Activated CD4-positive, alpha-beta T cell treated with anti-CD3 and anti-CD28 coated beads, Interleukin-2, amount 50 U/mL, for 24 hours (primary cell): ENCODE measurements around the gene CRIM1.

ENCODE experiments used
- DNase-seq, 2 donors: peaks; one replicate each; pipeline ENCODE4 v3.0.0-alpha.2; 2020; ENCODE audit warnings: low read depth in 1 of 2, low spot score in 1 of 2

Gene CRIM1

DNA sequence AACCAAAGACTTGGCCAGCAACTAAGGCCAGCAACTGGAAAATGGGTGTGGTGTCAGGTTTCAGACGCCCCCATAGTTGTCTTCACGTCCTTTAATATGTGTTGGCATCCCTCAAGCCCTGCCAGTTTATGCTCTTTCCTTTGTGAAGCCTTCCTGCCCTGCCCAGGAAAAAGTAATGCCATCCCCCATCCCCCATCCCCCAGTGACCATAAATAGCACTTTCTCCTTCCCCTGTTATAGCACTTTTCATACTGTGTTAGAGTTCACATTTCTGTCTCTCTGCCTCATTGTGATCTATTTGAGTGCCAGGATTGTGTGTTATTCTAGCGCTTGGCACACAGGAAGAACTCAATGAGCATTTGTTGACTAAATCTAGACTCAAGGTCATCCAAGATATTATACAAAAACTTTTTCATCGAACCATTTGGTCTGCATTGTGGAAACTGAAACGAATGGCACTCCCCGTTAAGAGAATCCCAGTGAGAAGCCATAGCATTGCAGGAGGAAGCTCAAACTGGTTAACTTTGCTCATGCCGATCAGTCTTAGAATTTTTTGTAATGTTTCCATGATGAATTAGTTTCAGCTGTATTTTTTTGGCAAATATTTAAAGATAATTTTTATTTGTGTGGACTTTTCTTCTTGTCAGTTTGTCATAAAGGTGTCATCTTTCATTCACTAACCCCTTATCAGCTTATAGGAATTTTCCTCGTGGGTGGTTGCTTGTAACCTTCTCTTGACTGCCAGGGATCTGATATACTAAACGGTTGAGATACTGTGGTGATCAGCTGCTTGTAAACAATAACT, 15.7 kb downstream of the CRIM1 start:
- DNase-seq = no peak

DNA sequence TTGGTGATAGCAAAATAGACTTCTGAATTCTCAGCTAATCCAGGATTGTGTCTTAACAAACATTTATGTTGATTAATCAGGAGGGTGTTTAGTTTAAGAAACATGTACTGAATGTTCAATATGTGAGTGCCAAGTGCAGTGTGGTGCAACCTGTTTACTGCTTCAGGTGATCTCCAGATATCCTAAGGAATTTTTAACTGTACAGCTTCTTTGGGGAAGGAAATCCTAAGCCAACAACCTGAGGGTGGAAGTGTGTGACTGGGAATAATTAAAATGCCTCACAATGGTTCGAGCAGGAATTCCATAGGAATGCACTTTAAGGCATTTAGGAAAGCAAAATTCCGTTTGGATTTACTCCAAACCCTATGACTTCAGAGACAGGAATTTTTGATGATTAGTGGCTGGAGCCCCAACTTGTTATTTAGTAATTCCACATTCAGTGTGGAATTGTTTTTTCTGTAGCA, 16.4 kb downstream of the CRIM1 start:
- no peak for DNase-seq

DNA sequence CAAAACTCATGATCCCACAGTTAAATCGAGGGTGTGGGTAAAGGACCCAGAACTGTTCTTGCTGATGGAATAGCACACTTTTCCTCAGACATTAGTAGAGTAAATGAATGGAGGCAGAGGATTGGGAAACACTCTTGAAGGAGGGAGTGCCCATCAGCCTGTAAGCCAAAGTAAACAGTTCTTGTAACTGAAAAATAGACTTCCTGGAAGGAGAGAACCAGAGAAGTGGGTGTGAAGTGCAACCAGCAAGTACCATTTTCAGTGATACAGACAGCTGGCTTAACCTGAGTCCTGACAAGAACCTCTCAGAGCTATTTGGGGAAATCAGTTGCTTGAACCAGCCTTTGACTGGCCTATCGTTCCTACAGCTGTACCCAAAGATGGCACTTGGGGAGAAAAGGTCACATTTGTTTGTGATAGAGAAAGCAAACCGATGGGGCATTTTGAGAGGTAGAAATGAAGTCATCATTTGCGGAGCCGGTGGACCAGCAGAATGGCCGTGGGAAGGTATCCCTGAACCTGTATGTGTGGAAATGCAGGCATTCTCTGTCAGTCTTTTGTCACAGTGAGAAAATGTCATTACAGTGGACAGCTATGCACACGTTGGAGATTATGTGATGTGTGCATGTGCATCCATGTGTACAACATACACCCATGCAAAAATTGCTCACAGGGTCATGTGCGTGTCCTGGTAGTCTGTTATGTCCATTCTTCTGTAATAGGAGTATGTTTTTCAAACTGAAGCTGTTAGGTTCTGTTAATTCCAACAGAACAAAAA, 17.8 kb downstream of the CRIM1 start:
- no peak for DNase-seq

DNA sequence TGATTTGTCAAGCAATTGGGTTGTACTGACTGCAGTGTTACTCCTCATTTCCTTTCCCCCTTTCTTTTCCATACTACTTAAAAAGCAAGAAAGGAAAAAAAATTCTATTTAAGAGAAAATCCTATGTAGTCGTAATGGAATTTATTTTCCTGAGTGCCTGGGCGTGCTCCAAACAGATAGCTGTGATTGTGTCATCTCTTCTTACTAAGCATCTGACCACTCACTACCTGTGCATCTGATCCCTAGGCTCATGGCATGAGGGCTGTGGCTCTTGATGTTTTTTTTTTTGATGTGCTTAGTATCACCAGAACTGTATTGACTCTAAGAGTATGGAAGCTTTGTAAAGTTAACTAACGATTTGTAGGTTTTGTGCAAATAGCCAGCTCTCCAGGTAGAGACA, 19.0 kb downstream of the CRIM1 start:
- DNase-seq = no peak

DNA sequence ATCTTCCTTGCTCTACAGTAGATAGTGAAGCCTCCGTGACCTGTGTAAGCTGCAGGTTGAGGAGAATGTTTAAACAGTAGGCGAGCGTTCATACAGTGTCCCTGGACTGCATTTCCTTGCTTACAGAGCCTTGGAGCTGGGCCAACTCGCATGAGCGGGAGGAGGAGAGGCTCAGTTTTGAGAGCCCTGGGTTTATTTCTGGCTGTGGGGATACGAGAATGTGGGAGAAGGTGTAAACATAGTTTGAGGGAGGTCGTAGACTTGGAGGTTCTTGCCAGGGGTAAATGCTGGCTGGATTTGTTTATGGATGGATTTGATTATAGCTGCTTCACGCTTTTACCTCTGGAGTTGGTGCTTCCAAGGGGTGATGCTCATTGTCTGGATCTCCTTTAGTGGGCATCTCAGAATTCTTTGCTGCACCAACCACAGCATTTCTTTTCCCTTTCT, 20.8 kb downstream of the CRIM1 start:
- no peak for DNase-seq

DNA sequence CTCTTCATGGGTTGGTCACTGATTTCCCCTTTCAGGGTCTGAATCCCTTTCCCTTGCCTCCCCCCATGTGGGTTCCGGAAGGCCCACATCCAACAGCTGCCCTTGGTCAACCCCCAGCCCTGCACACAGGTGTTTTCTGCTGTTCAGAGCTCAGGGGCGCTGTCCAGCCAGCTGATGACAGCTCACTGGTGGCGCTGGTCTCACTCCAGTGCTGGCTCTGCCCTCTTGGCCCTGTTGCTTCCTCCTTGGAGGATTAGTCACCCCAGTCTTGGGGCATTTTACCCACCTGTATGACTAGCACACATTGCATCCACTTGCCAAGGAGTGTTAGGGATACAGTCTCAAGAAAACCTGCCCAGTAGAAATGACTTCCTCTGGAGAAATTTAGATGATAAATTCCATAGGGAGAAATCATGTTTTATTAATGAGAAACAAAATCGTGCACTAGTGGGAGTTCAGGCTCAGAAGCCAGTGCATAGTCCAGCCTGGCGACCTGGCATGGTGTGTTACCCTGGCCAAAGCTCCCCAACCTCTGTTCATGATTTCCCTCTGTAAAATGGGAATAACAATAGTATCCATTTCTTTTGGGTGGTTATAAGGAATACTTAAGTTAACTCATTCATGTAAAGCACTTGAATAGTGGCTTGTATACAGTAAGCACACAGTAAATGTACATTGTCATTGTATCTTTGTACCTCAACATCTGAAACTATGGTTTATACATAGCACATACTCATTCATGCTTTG, 21.6 kb downstream of the CRIM1 start:
- no peak for DNase-seq

DNA sequence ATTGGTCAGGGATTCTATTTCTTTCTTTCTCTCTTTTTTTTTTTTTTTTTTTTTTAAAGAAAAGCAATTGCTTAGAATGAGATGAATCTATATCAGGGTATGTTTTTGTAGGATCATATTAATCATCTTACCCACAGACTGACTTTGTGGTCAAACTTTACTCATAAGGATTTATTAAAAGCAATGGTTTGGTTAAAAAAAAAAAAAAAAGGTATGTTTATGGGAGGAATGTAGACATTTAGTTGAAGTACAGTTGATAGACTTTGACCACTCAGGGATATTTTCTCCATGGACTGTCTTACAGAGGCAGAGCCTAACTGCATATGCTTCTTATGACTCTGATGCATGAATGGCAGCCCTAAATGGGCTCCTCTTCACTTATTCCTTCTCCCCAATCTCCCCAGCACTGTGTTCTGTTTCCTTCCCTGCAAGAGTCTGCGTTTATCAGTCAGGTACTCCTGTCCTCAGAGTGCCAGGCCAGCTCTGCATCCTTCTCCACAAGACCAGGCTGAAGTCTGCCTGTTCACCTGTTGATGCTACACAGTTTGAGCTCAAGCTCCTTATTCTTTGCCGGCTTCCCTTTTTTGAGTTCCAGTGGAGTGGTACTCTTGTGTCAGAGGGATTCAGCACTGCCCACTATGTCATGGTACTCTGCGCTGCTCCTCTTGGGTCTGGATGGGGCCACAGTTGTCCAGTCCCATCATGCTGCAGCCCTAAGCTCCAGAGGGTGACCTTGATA, 24.3 kb downstream of the CRIM1 start:
- no peak for DNase-seq

DNA sequence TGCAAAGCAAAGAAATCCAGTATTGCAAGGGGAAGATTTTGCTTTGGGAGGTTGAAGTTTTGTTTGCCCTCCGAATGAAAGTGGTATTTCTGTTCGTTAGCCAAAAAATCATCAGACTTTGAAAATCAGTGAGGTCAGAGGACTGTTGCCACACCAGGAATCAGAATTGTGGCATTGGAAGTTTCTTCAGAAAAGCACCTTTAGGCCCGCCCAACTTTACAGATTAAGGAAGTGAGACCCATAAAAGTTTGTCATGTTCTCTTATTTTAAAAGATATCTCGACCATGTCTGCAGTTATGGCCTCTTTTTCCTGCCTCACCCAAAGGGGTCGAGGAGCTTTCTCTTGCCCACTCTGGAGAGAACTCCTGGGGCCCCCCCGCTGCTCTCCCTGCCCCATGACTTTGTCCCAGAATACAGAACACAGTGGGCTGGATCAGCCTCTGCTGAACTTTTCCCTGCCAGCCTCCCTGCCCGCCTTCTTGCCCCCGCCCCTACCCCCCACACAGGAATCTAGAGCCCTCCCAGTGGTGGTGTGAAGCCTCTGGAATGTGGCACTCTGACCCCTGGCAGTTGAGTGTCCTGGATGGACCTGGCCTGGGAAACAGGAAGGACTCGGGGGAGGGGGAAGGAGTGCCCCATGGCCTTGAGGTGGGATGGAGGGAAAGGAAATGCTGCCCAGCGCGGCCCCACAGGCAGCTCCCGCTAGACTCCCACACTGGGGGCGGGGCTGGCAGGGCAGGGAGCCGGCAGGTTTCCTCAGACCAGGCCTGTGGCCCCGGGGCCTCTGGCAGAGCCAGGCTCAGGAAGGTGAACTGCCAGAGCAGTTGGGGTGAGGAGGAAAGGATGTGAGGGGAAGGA, 25.3 kb downstream of the CRIM1 start:
- DNase-seq = no peak

DNA sequence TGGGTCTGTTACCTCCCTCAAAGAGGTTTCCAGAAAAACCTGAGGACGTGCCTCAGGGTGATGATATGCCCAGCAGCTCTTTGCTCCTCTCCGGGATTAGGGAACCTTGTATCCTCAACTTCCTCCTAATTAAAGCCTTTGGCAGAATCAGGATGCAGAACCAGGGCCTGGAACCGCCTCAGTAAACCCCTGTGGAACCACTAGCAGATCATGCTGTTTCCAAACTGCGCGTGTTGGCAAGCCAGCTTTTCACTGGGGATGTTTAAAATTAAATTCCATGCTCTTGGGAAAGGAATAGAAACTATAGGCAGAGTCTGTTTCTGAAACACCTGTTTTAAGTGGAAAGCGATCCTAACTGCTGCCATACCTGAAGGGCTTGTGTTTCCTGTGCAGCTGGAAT, 26.4 kb downstream of the CRIM1 start:
- no peak for DNase-seq

DNA sequence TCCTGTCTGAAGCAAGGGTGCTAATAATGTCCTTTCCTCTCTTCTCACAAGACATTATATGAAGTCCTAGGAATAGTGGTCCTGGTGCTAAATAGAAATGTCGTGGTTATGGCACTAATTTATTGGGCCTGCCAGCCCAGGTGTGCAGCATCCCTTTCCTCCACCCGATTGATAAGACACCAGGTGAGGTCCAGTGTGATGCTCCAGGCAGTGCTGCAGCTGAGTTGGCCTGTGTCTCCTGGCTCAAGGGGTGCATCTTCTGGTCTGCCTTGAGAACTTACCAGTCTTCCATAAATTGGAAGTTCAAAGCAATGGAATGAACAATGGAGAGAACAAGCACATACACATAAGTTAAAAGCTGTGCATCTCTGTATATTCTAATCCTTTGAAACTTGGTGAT, 26.9 kb downstream of the CRIM1 start:
- no peak for DNase-seq

DNA sequence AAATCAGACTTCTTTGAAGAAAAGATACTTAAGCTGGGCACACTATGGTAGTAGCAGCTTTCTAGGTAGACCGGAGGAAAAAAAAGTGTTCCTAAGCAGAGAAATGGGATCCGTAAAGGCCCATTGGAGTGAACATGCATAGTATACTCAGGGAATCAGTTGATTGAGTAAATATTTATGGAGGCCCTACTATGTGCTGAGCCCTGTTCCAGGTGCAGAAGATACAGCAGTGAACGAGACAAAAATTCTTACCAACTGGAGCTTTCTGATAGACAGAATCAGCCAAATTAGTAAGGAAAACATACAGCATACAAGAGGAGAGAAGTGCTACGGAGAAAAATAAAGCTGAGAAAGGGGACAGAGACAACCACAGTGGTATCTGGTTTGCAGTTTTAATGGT, 28.1 kb downstream of the CRIM1 start:
- DNase-seq = no peak

DNA sequence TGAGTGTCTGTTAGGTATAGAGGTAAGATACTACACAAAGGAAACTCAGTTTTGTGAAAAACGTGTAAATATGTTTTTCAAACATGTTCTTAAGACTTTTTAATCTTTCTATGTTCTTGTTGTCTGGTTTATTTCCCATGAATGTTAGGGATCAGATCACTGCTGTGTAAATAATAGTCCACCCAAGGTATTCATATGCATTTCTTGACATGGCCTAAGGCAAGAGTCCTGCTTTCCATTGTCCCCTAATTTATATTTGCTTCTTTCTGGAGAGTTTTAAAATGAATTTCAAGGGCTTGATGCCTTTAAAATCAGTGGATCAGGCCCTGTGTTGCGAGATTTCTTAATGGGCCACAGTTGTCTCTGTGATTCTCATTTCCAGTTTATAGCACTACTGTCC, 28.9 kb downstream of the CRIM1 start:
- no peak for DNase-seq

DNA sequence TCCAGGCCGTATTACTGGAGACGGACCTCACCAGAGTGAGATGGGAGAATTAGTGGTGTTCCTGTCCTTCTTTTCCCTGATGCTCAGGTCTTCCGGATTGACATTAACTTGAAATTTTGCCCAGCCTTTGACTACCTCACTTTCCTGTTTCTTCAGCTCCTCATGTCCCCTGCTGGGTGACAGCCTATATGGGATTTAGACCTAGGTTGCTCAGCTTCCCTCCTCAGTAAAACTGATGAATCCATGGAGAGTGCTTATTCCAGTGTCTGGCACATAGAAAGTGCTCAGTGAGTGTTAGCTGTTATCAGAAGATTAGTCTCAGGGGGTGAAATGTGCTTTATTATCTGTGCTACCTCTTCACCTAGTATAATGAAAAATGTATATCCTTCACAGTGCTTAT, 30.0 kb downstream of the CRIM1 start:
- DNase-seq = no peak

DNA sequence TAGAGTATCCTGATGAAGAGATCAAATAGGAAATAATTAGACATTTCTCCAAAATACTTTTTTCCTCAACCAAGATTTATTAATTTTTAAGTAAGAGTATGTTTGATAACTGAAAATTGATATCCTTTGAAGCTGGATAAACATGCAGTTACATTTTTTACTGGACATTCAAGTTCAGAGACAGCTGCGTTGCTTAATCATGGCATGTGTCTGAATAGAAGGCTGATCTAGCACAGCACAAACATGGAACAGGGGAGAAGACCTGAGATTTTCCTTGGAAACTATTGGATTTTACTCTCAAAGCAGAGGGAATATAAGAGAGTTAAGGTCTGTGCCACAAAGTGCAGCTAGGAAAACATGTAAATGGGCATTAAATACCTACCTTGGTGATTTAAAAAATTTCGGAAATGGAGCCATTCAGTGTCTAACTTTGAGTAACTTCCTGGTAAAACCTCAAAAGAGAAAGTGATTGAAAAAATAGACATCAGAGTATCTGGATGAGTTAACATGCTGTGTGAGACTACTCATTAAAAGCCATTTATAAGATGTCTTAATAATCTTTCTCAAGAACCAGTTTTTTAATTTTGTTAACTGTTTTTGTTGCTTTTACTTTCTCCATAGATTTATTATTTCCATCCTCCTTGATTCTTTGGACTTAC, 31.8 kb downstream of the CRIM1 start:
- no peak for DNase-seq

DNA sequence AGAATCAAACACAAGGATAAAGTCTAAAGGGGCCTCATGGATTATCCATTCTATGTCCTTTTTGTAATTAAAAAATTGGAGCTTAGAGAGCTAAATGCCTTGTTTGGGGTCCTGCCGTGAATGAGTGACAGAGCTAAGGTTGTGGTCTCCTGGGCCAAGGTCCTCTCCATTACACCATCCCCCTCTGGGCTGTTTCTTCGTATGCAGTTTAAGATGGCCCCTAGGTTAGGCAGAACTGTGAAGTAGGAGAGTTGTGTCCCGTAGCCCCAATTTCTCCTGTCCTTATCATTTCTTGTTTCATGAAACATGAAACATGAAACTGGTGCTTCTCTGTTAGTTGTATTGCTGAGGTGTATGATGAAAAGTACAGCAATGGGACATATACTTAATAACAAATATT, 32.9 kb downstream of the CRIM1 start:
- DNase-seq = no peak

DNA sequence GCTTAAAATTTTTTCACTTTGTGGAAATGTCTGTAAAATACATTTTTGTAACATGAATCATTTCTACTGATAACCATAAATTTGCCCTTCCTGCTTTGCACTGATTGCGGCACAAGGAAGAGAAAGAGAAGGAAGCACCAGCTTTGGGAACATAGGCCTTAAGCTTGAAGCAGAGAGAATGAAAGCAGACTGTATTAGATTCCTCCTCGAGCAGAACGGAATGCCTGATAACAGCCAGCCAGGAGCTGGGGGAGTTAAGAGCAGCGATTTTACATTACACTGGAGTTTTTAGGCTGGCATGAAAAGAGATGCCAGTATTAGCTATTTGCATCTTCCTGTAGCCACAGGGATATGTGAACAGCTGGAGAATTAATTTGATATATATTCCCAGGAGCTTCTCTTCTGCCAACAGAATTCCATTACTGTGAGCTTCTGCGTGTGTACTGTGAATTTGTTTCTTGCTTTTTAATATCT, 33.5 kb downstream of the CRIM1 start:
- DNase-seq = no peak

DNA sequence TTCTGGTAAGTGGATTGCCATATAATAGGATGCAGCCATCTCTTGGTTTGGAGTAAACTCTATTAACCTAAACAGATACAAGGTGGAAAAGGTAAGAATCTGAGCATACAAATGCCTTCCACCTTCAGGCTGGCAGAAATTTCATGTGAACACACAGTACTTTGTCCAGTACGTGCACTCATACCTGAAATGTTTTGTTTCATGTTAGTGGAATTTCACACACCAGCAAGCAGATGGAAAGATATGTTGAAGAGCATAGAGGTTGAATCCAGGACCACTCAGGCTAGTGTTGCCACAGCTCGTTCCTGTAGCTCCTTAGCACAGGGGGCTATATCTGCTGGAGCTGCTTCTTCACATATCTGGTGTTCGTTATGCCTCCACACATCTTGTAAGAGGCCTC, 34.0 kb downstream of the CRIM1 start:
- no peak for DNase-seq

DNA sequence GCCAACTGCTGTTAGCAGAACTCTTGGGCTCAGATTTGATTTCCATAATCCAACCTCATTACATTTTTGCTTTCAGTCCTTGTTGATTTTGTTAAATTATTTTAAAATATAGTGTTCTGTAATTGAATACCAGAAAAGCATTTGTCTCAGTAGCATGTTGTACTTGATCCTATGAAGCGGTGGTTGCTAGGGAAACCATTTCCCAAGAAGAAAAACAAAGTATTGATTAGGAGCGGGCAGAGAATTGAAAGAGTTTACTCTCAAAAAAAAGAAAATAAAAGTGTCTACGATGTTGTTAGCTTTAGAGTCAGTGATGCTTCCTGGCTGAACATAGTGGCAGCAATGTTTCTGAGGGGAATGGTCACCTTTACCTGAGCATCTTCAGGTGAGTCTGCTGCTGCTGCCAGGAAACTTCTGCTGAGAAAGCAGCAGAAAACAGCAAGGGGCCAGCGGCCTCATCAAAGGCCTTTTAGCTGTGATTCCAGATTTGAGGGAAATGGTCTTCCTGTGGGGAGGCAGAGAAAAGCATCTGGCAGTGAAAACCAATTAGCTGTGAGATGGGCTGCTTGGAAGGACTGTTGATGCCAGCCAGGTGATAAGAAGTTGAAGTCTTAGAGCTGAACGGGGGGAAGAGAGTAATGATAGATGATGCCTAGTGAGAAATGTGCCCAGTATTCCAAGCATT, 37.1 kb downstream of the CRIM1 start:
- DNase-seq = no peak

DNA sequence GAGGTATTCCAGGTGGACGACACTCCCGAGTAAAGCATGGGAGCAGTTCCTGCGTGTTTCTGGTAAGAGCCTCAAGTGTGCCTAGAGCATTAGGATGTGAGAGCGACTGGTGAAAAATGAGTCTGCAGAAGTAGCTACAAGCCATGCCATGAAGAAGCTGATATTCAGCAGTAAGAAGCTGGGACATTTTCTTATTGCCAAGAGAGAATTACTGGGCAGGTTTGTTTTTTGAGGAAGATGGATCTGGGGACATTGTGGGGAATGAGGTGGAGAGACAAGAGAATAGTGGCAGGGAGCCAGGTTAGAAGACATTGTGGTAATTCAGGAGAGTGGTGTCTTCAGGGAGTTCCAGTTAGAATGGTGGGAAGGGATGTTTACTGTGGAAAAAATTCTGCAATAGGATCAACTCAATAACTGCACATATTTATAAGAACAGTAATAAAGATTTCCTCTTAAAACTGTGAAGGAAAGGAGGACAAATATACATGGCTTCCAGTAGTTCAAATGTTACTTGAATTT, 38.2 kb downstream of the CRIM1 start:
- DNase-seq = no peak
